ENCODE measurements around the gene TXNDC8. TPM values are rescaled to one million over a fixed set of nuclear protein-coding genes. Genes with fewer than 3 reads are reported as not detected.

TXNDC8 gene
- total RNA-seq, result not detected in 2 replicates

GRCh38 chr9:110337727-110338126 is at the start of gene TXNDC8:
Gene TXNDC8 (minus strand): TSS chr9:110337863.

GRCh38 chr9:110256380-110257096 is 81.1 kb downstream of the TXNDC8 start, which contains the start of gene TXN:
Gene TXN (minus strand): TSS chr9:110256507. CDS start chr9:110256435, 72 bp downstream.

Small RNA genes within 50 kb of the gene (small RNA-seq; reads per million reads assigned to genes)
- gene RNU6-1039P, result not detected

Other genes starting within 250 kb of the TXNDC8 start
- gene C9orf152, start 129.7 kb downstream of the TXNDC8 start, total RNA-seq, result not detected in 2 replicates
- 303 and 487 TPM in 2 replicates for gene TXN, start 81.4 kb downstream of the TXNDC8 start, total RNA-seq
- 16.2 and 16.4 TPM in 2 replicates for gene SVEP1, start 241.9 kb upstream of the TXNDC8 start, total RNA-seq

Measured in subcutaneous preadipocyte (primary cell).